IPS-18a (cell line): ENCODE data around the gene SWSAP1.
A peak's percentile ranks its signal among the peaks of the same experiment; 100 is the strongest.
"Not testable (repeated sequence)": the region's sequence is repeated elsewhere in the genome, so short reads cannot be mapped to it uniquely, and the experiment has no call there.

ENCODE experiments used
- H3K27ac ChIP-seq: one replicate; pipeline ENCODE4 v1.5.1; 2013; ENCODE audit warnings: low read length
- H3K27me3 ChIP-seq: one replicate; pipeline ENCODE4 v1.6.1; 2013; ENCODE audit warnings: mild to moderate bottlenecking, low read length; ENCODE audit not compliant: control insufficient read depth, insufficient read depth
- H3K36me3 ChIP-seq: one replicate; pipeline ENCODE4 v1.6.1; 2013; ENCODE audit warnings: low read depth, low read length; ENCODE audit not compliant: control insufficient read depth
- H3K4me1 ChIP-seq: one replicate; pipeline ENCODE4 v1.6.1; 2013; ENCODE audit warnings: low read depth, low read length; ENCODE audit not compliant: control insufficient read depth
- H3K4me3 ChIP-seq: one replicate; pipeline ENCODE4 v1.5.1; 2013; ENCODE audit warnings: low read length
- H3K9ac ChIP-seq: one replicate; pipeline ENCODE4 v1.6.1; 2013; ENCODE audit warnings: mild to moderate bottlenecking, low read length, moderate library complexity
- H3K9me3 ChIP-seq: one replicate; pipeline ENCODE4 v1.6.1; 2013; ENCODE audit warnings: low read depth, low read length; ENCODE audit not compliant: control insufficient read depth

The SWSAP1 gene

GRCh38 chr19:11374433-11375142 lies at the start of gene SWSAP1:
TSS of gene SWSAP1 (plus strand) at chr19:11374666. CDS start at chr19:11374681, 15 bp downstream.
- Histone ChIP-seq H3K9ac (peak within 1 kb of the TSS; percentile 92), H3K4me3 (peak within 1 kb of the TSS; percentile 95), H3K9me3 (no peaks in the 10 kb centered on the region), H3K27ac (peak within 1 kb of the TSS; percentile 92), H3K36me3 (no peaks in the 10 kb centered on the region), H3K27me3 (no peaks in the 10 kb centered on the region), H3K4me1 (peaks cover 4% of the 10 kb centered on the region)

- Histone ChIP-seq H3K27ac (no peak overlapping the region), H3K9ac (no peak overlapping the region), H3K9me3 (no peaks in the 10 kb centered on the region), H3K4me1 (peaks cover 5% of the 10 kb centered on the region), H3K36me3 (no peaks in the 10 kb centered on the region), H3K4me3 (no peak overlapping the region), H3K27me3 (no peaks in the 10 kb centered on the region)
These were observed 49.6 kb upstream of the SWSAP1 start for GRCh38 chr19:11324748-11325389.

- peaks cover 5% of the 10 kb centered on the region for H3K4me1 ChIP-seq
- no peak overlapping the region for H3K4me3 ChIP-seq
- no peaks in the 10 kb centered on the region for H3K9me3 ChIP-seq
- no peaks in the 10 kb centered on the region for H3K27me3 ChIP-seq
- no peak overlapping the region for H3K9ac ChIP-seq
- no peaks in the 10 kb centered on the region for H3K36me3 ChIP-seq
- H3K27ac ChIP-seq: no peak overlapping the region
These were observed 48.9 kb upstream of the SWSAP1 start for GRCh38 chr19:11325544-11325943.

GRCh38 chr19:11330127-11330526 lies 44.3 kb upstream of the SWSAP1 start:
- Histone ChIP-seq H3K4me3 (no peak overlapping the region), H3K9me3 (no peaks in the 10 kb centered on the region), H3K27me3 (no peaks in the 10 kb centered on the region), H3K4me1 (no peaks in the 10 kb centered on the region), H3K9ac (no peak overlapping the region), H3K36me3 (peaks cover 6% of the 10 kb centered on the region), H3K27ac (no peak overlapping the region)

- H3K9me3 ChIP-seq: no peaks in the 10 kb centered on the region
- no peak overlapping the region for H3K9ac ChIP-seq
These were observed 43.0 kb upstream of the SWSAP1 start for GRCh38 chr19:11331502-11331901.

GRCh38 chr19:11332822-11333221 lies 41.6 kb upstream of the SWSAP1 start:
- Histone ChIP-seq H3K4me3 (no peak overlapping the region), H3K36me3 (peaks cover 9% of the 10 kb centered on the region), H3K27ac (no peak overlapping the region), H3K9me3 (no peaks in the 10 kb centered on the region), H3K27me3 (no peaks in the 10 kb centered on the region), H3K4me1 (no peaks in the 10 kb centered on the region), H3K9ac (no peak overlapping the region)

More at GRCh38 chr19:11331502-11331901, 43.0 kb upstream of the SWSAP1 start:
- Histone ChIP-seq H3K4me3 (no peak overlapping the region), H3K27ac (no peak overlapping the region), H3K36me3 (peaks cover 9% of the 10 kb centered on the region), H3K27me3 (no peaks in the 10 kb centered on the region), H3K4me1 (no peaks in the 10 kb centered on the region)

GRCh38 chr19:11333838-11334237 lies 40.6 kb upstream of the SWSAP1 start:
- H3K4me1 ChIP-seq, H3K9ac ChIP-seq, H3K36me3 ChIP-seq, H3K9me3 ChIP-seq, H3K27me3 ChIP-seq, H3K4me3 ChIP-seq, H3K27ac ChIP-seq: not testable (repeated sequence)

GRCh38 chr19:11335449-11336146 lies 38.9 kb upstream of the SWSAP1 start:
- Histone ChIP-seq H3K4me3 (no peak overlapping the region), H3K27ac (no peak overlapping the region), H3K27me3 (no peaks in the 10 kb centered on the region), H3K9me3 (no peaks in the 10 kb centered on the region), H3K4me1 (no peaks in the 10 kb centered on the region), H3K9ac (no peak overlapping the region), H3K36me3 (peaks cover 9% of the 10 kb centered on the region)

- Histone ChIP-seq H3K4me1 (no peaks in the 10 kb centered on the region), H3K9me3 (no peaks in the 10 kb centered on the region), H3K27ac (no peak overlapping the region), H3K4me3 (no peak overlapping the region), H3K27me3 (no peaks in the 10 kb centered on the region), H3K36me3 (peaks cover 9% of the 10 kb centered on the region), H3K9ac (no peak overlapping the region)
These were observed 37.4 kb upstream of the SWSAP1 start for GRCh38 chr19:11337080-11337479.

- H3K27me3 ChIP-seq: no peaks in the 10 kb centered on the region
- no peak overlapping the region for H3K4me3 ChIP-seq
- no peak overlapping the region for H3K27ac ChIP-seq
- H3K9ac ChIP-seq: no peak overlapping the region
- H3K4me1 ChIP-seq: no peaks in the 10 kb centered on the region
- H3K9me3 ChIP-seq: no peaks in the 10 kb centered on the region
- peaks cover 9% of the 10 kb centered on the region for H3K36me3 ChIP-seq
These were observed 36.3 kb upstream of the SWSAP1 start for GRCh38 chr19:11338121-11338520.

GRCh38 chr19:11338569-11339253 lies 35.8 kb upstream of the SWSAP1 start:
- H3K4me3 ChIP-seq: peak overlapping the region; percentile 67
- peaks cover 5% of the 10 kb centered on the region for H3K36me3 ChIP-seq
- H3K9ac ChIP-seq: peak overlapping the region; percentile 19
- H3K27ac ChIP-seq: no peak overlapping the region
- H3K9me3 ChIP-seq: no peaks in the 10 kb centered on the region
- H3K4me1 ChIP-seq: no peaks in the 10 kb centered on the region
- no peaks in the 10 kb centered on the region for H3K27me3 ChIP-seq
